Stimulated activated naive CD8-positive, alpha-beta T cell treated with anti-CD3 and anti-CD28 coated beads, Interleukin-15, amount 100 ng/mL, for 72 hours (primary cell): Measurements from ENCODE around the gene CCDC61.

Source experiments
- ATAC-seq: fragments of 150-1000 bp; cut with Tn5 transposase; 2 replicates; pipeline ENCODE4 v1.10.0; 2021; ENCODE audit warnings: mild to moderate bottlenecking, moderate library complexity
- DNase-seq, 2 donors: peaks; one replicate each; pipeline ENCODE4 v3.0.0; 2021 to 2022
- H3K27ac Mint-ChIP-seq, 2 donors: one replicate each; pipeline ENCODE4 v1.8.0; 2022; ENCODE audit warnings: mild to moderate bottlenecking in 2 of 2, mixed read lengths in 2 of 2, moderate library complexity in 2 of 2
- H3K27me3 Mint-ChIP-seq: one replicate; pipeline ENCODE4 v1.8.0; 2022; ENCODE audit warnings: mixed read lengths
- H3K4me1 Mint-ChIP-seq: one replicate; pipeline ENCODE4 v1.8.0; 2022; ENCODE audit warnings: mild to moderate bottlenecking, mixed read lengths
- H3K4me3 Mint-ChIP-seq, 2 donors: one replicate each; pipeline ENCODE4 v1.8.0; 2022; ENCODE audit warnings: mild to moderate bottlenecking in 2 of 2, mixed read lengths in 2 of 2, moderate library complexity in 1 of 2
- H3K9me3 Mint-ChIP-seq, 2 donors: one replicate each; pipeline ENCODE4 v1.8.0; 2022; ENCODE audit warnings: mixed read lengths in 2 of 2

CCDC61 gene

GRCh38 chr19:45969676-45970075 lies 25.6 kb upstream of the CCDC61 start:
- no peak for ATAC-seq
- no peak overlapping the region for H3K4me3 Mint-ChIP-seq
- DNase-seq: no peak
- H3K4me1 Mint-ChIP-seq: peaks cover 23% of the 10 kb centered on the region
- no peak overlapping the region for H3K27ac Mint-ChIP-seq
- no peaks in the 10 kb centered on the region for H3K9me3 Mint-ChIP-seq
- peaks cover 82% of the 10 kb centered on the region for H3K27me3 Mint-ChIP-seq

GRCh38 chr19:45971260-45971902 lies 23.9 kb upstream of the CCDC61 start:
- Mint-ChIP-seq H3K4me1 (peaks cover 26% of the 10 kb centered on the region), H3K27me3 (peaks cover 86% of the 10 kb centered on the region), H3K27ac (peak overlapping the region in 1 of 2 donors; percentile 44), H3K9me3 (no peaks in the 10 kb centered on the region), H3K4me3 (no peak overlapping the region)
- ATAC-seq (no peak), DNase-seq (no peak)

- peak; percentile 56 for ATAC-seq
- Mint-ChIP-seq H3K9me3 (no peaks in the 10 kb centered on the region), H3K27me3 (peaks cover 91% of the 10 kb centered on the region), H3K27ac (no peak overlapping the region), H3K4me3 (peak overlapping the region in 1 of 2 donors; percentile 32), H3K4me1 (peaks cover 26% of the 10 kb centered on the region)
- peak in 1 of 2 donors; percentile 20 for DNase-seq
Observed at GRCh38 chr19:45972081-45972946, 23.0 kb upstream of the CCDC61 start.

GRCh38 chr19:45972947-45973540 lies 22.2 kb upstream of the CCDC61 start:
- Mint-ChIP-seq H3K4me3 (peak overlapping the region in 1 of 2 donors; percentile 32), H3K9me3 (no peaks in the 10 kb centered on the region), H3K4me1 (peaks cover 26% of the 10 kb centered on the region), H3K27ac (no peak overlapping the region), H3K27me3 (peaks cover 91% of the 10 kb centered on the region)
- ATAC-seq (no peak), DNase-seq (no peak)

- peak; percentile 36 to 46 for DNase-seq
- peaks cover 85% of the 10 kb centered on the region for H3K27me3 Mint-ChIP-seq
- no peaks in the 10 kb centered on the region for H3K9me3 Mint-ChIP-seq
- H3K4me1 Mint-ChIP-seq: peaks cover 26% of the 10 kb centered on the region
- peak within 1 kb of the TSS; percentile 7 to 51 for H3K4me3 Mint-ChIP-seq
- ATAC-seq: peak; percentile 60
- no peak within 1 kb of the TSS for H3K27ac Mint-ChIP-seq
Observed at GRCh38 chr19:45973553-45974338, 21.5 kb upstream of the CCDC61 start, which contains the start of gene NOVA2. Gene NOVA2, minus strand, starts transcription at chr19:45973865. Its CDS starts 514 bp downstream, at chr19:45973351.

- peaks cover 75% of the 10 kb centered on the region for H3K27me3 Mint-ChIP-seq
- H3K4me3 Mint-ChIP-seq: no peak overlapping the region
- no peak for DNase-seq
- no peak overlapping the region for H3K27ac Mint-ChIP-seq
- no peaks in the 10 kb centered on the region for H3K9me3 Mint-ChIP-seq
- no peak for ATAC-seq
- peaks cover 26% of the 10 kb centered on the region for H3K4me1 Mint-ChIP-seq
Observed at GRCh38 chr19:45975306-45976070, 19.8 kb upstream of the CCDC61 start.

- H3K27me3 Mint-ChIP-seq: peaks cover 72% of the 10 kb centered on the region
- H3K4me3 Mint-ChIP-seq: no peak overlapping the region
- no peak overlapping the region for H3K27ac Mint-ChIP-seq
- H3K4me1 Mint-ChIP-seq: peaks cover 23% of the 10 kb centered on the region
- DNase-seq: no peak
- no peaks in the 10 kb centered on the region for H3K9me3 Mint-ChIP-seq
- ATAC-seq: no peak
Observed at GRCh38 chr19:45976178-45976577, 19.1 kb upstream of the CCDC61 start.

GRCh38 chr19:45978156-45978555 lies 17.1 kb upstream of the CCDC61 start:
- peaks cover 5% of the 10 kb centered on the region for H3K4me1 Mint-ChIP-seq
- ATAC-seq: no peak
- H3K9me3 Mint-ChIP-seq: no peaks in the 10 kb centered on the region
- no peak overlapping the region for H3K4me3 Mint-ChIP-seq
- no peak for DNase-seq
- H3K27me3 Mint-ChIP-seq: peaks cover 63% of the 10 kb centered on the region
- no peak overlapping the region for H3K27ac Mint-ChIP-seq

GRCh38 chr19:45981350-45981749 lies 13.9 kb upstream of the CCDC61 start:
- Mint-ChIP-seq H3K4me3 (no peak overlapping the region), H3K27me3 (peaks cover 38% of the 10 kb centered on the region), H3K27ac (no peak overlapping the region), H3K9me3 (no peaks in the 10 kb centered on the region), H3K4me1 (no peaks in the 10 kb centered on the region)
- DNase-seq (no peak), ATAC-seq (no peak)

- H3K27ac Mint-ChIP-seq: no peak overlapping the region
- no peak for ATAC-seq
- peaks cover 27% of the 10 kb centered on the region for H3K27me3 Mint-ChIP-seq
- peaks cover 6% of the 10 kb centered on the region for H3K4me1 Mint-ChIP-seq
- DNase-seq: no peak
- H3K9me3 Mint-ChIP-seq: no peaks in the 10 kb centered on the region
- H3K4me3 Mint-ChIP-seq: no peak overlapping the region
Observed at GRCh38 chr19:45985321-45985720, 9.9 kb upstream of the CCDC61 start.

GRCh38 chr19:45990113-45990728 lies 5.0 kb upstream of the CCDC61 start:
- DNase-seq (no peak), ATAC-seq (no peak)
- peaks cover 18% of the 10 kb centered on the region for H3K27me3 Mint-ChIP-seq
- H3K4me1 Mint-ChIP-seq: peaks cover 6% of the 10 kb centered on the region
- H3K27ac Mint-ChIP-seq: no peak overlapping the region
- no peaks in the 10 kb centered on the region for H3K9me3 Mint-ChIP-seq
- no peak overlapping the region for H3K4me3 Mint-ChIP-seq

- no peak overlapping the region for H3K4me3 Mint-ChIP-seq
- no peak for DNase-seq
Observed at GRCh38 chr19:45994456-45994997, 740 bp upstream of the CCDC61 start.

GRCh38 chr19:45995715-45996385 lies 583 bp downstream of the CCDC61 start:
- no peak overlapping the region for H3K27ac Mint-ChIP-seq
- ATAC-seq (no peak), DNase-seq (no peak)
- H3K4me3 Mint-ChIP-seq: no peak overlapping the region
- H3K4me1 Mint-ChIP-seq: peaks cover 46% of the 10 kb centered on the region
- no peaks in the 10 kb centered on the region for H3K27me3 Mint-ChIP-seq
- no peaks in the 10 kb centered on the region for H3K9me3 Mint-ChIP-seq

More at GRCh38 chr19:45994456-45994997, 740 bp upstream of the CCDC61 start:
- ATAC-seq: peak; percentile 21
- no peaks in the 10 kb centered on the region for H3K9me3 Mint-ChIP-seq
- H3K4me1 Mint-ChIP-seq: peaks cover 33% of the 10 kb centered on the region
- H3K27ac Mint-ChIP-seq: no peak overlapping the region
- peaks cover 13% of the 10 kb centered on the region for H3K27me3 Mint-ChIP-seq

GRCh38 chr19:45996933-45997332 lies 1.7 kb downstream of the CCDC61 start:
- Mint-ChIP-seq H3K27me3 (no peaks in the 10 kb centered on the region), H3K9me3 (no peaks in the 10 kb centered on the region), H3K27ac (no peak overlapping the region), H3K4me3 (no peak overlapping the region), H3K4me1 (peaks cover 48% of the 10 kb centered on the region)
- ATAC-seq (no peak), DNase-seq (no peak)
